GM10847 (cell line): Measurements from ENCODE around the gene GOLGA8F.
"Not testable (repeated sequence)": the region's sequence is repeated elsewhere in the genome, so short reads cannot be mapped to it uniquely, and the experiment has no call there.

ENCODE experiments used
- POLR2A ChIP-seq: IDR thresholded peaks from 2 replicates; pipeline ENCODE4 v1.6.1; 2011; ENCODE audit not compliant: insufficient read length; ENCODE audit errors: extremely low read depth

The GOLGA8F gene

GRCh38 chr15:28378364-28378763 lies at the start of gene GOLGA8F:
TSS of gene GOLGA8F (plus strand) at chr15:28378664. CDS start at chr15:28378762, 98 bp downstream.
- not testable (repeated sequence) for TF ChIP-seq POLR2A

- TF ChIP-seq POLR2A = not testable (repeated sequence)
These were observed 20.5 kb upstream of the GOLGA8F start, which contains the start of gene GOLGA6L24 for GRCh38 chr15:28357984-28358383. TSS of gene GOLGA6L24 (minus strand) at chr15:28358084. CDS start at chr15:28358023, 61 bp downstream.
